ENCODE results near the gene FBXO34. TPM values are rescaled to one million over a fixed set of nuclear protein-coding genes. Genes with fewer than 3 reads are reported as not detected.

FBXO34 gene
- total and polyA plus RNA-seq, 9 of the 15 experiments (the other 6 are each of a cell fraction or from before 2014, with no cell fraction given), result 6.3 to 24.9 (median 16.2) TPM

- TF ChIP-seq ZNF407 (IDR thresholded peaks at IDR 0.05; ENCODE audit: low read depth) (no peak), DEAF1 (CRISPR knock-in tag; IDR thresholded peaks at IDR 0.05) (no peak), ZNF174 (CRISPR knock-in tag; IDR thresholded peaks at IDR 0.05) (no peak), RREB1 (CRISPR knock-in tag; IDR thresholded peaks at IDR 0.05) (no peak), THRAP3 (IDR thresholded peaks at IDR 0.05; ENCODE audit: borderline replicate concordance) (no peak), FOSL1 (tag; conservative IDR thresholded peaks at IDR 0.05) (peak; percentile 80), THRA (IDR thresholded peaks at IDR 0.05) (no peak)
These were observed 30.4 kb downstream of the FBXO34 start (continued) for GRCh38 chr14:55301437-55302121.
